GM18907 (cell line): ENCODE measurements around the gene SPX.
A peak's percentile ranks its signal among the peaks of the same experiment; 100 is the strongest.

Source experiments
- ATAC-seq: cut with Tn5 transposase; IDR thresholded peaks from one replicate; pipeline ENCODE4 v1.9.1; 2021; ENCODE audit warnings: mild to moderate bottlenecking, moderate library complexity; ENCODE audit not compliant: unreplicated experiment

Gene SPX

DNA sequence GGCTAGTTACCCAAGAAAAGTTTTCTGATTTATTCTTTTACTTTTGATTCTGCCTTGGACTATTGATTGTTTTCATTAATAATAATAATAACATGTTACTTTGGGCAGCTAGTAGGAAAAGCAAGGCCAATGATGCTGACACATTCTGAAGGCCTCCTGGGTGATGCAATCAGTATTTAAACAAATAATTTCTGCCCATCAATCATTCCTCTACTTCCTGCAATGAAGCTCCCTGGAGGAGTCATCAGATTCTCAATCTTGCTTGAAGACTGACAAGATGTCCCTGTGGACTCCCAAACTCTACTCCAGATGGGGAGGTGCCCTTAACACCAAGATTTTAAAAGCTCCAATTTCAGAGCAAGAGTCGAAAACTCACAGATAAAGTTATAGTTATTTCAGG, at the start of gene SPX:
Gene SPX (plus strand): TSS at position 244 of the 400 bp plus-strand sequence. CDS start 177 bp downstream, outside the sequence.
- no peak for ATAC-seq

DNA sequence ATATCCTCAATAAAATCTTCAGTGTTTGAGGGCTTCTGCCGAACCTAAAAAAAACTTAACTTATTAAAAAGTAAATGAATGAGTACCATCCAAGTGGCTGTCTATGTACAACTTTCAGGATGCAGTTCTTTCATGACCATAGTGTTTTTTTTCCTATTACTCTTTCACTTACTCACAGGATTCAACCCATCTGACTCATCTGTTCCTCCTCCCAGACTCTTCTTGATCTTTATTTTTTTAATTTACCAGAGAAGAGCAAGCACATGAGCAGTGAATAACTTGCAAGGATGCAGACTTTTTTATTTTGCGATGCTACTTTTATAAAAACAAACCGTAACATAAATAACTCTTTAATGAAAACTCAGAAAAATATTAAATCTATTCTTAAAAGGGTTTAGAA, 49.1 kb upstream of the SPX start:
- ATAC-seq, result no peak

DNA sequence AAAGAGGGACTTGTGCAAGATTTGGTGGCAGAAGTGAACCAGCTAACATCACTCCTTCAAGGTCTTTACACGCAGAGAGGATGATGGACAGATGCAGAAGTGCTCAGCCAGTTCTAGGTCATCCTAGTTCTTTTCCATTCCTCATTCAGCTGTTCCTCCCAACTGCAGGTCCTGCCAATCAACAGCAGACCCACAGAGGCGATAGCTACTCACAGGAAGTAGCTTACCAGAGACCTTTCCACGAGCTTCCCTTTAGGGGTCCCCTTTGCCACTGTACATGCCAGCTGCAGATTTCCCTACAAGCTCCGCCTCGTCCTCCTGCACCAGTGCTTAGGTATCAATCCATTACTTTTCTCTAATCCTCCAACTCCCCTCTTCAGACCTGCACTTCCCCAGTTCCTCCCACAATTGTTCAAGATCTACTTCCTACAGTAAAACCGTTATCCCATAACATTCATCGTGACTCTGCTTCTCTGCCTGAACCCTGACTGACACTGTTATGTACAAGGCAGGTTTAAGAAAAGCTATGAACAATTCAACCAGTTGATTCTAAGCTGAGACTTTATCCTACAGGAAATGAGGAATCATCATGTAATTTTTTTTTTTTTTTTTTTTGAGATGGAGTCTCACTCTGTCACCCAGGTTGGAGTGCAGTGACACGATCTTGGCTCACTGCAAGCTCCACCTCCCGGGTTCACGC, 47.2 kb upstream of the SPX start:
- no peak for ATAC-seq

DNA sequence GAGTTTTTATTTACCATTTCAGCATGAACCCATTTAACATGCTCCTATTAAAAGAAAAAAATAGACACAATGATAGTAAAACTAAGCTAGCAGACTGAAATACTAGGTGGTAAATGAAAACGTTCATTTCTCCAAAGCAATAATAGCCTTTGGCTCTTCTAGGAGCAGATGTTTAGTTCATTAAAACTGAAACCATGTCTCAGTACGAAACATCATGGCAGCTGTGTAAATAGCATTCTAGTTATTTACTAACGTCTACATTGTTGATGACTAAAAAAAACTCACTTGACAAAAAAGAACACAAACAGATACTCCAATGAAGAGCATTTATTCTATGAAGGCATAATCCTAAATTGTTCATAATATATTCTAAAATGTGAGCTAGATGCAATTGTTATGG, 42.6 kb upstream of the SPX start:
- no peak for ATAC-seq

GRCh38 chr12:21485998-21486397, 40.1 kb upstream of the SPX start:
- ATAC-seq, result no peak

DNA sequence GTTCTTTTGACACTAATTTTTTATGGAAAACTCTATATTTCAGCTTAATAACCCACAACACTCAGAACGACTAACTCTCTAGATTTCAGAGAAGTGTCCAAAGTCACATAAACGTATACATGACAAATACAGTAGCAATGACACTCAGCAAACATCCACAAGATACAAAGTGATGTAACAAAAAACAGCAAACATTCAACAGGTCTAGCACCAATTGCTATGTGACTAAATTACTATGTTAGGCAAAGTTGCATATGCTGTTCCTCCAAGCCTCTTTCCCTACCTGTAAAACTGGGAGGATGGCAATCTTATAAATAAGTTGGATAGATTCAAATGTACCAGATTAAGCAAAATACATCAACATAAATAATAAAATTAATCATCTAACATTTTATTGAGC, 26.3 kb upstream of the SPX start:
- no peak for ATAC-seq

GRCh38 chr12:21500786-21501257, 25.3 kb upstream of the SPX start:
- ATAC-seq, result peak; percentile 2

- peak; percentile 99 for ATAC-seq
These were observed 24.6 kb upstream of the SPX start, which contains the start of the genes GOLT1B and RECQL for GRCh38 chr12:21501258-21502163. Gene GOLT1B (plus strand): TSS chr12:21501789. CDS start chr12:21501924, 135 bp downstream. Gene RECQL (minus strand): TSS chr12:21501635. CDS start chr12:21499570, 2,065 bp downstream.

DNA sequence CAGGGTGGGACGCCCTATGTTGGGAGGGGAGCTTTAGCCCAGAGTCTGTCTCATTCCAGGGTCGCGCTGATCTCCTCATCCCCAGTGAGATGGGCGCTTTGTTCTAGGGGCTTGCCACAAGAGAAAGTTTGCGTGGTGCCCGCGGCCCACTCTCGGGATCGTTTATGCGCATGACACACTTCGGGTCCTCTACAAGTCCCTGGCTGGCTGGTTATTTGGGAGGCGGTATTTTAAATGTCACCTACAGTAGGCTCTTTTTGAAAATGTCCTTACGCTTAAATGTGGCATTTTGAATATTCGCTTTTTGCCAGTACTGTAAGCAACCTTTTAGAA, 24.0 kb upstream of the SPX start:
- ATAC-seq, result no peak

DNA sequence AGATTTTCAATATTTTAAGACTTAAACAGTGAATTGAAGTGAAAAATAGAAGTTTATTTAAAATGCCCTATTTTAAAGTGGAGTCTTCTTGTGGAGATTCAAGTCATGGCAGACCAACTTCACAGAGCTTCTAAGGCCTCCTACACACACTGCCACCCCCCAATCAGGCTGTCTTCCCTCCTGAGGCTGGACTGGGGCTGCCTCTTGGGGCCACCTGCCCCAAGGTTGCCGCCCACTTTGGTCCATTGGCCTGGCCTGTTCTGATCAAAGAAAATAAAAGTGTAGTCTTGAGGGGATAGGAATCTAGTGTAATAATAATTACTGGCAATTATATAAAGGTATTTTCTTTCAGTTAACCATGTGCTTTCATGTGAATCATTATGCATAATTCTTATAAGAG, 23.2 kb upstream of the SPX start:
- ATAC-seq, result no peak

DNA sequence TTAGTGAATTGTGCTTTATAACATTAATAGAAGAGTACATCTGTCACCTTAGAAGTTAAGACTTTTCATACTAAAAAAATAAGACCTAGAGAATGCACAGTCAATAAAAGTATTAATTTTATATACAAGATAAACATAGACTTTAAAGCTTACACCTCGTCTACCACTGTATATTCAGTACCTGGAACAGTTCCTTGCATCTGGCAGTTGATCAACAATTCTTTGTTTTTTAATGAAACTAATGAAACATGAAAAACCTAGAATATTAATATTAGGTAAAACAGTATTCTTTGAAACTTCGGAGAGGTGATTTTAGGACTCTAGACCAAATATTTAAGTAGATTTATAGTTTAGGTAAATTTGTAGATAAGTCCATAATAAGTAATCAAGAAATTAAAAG, 20.2 kb upstream of the SPX start:
- no peak for ATAC-seq

DNA sequence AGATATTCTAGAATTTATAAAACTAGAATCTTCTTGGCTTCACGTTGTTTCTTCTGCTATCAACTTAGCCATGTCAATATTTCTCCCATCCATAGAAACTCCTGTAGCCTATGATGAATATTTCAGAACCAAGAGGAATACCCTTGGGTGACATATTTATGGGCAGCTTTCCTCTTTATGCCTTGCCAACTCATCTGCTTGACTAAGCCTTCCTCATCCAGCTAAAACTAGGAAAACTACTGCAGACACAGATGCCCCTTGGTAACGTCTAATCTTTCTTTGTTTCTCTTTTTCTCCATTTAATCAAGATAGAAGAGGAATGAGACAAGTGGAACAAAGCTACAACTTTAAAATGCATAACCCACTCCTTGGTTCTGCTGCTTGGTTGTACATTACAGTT, 18.2 kb upstream of the SPX start:
- ATAC-seq, result no peak

DNA sequence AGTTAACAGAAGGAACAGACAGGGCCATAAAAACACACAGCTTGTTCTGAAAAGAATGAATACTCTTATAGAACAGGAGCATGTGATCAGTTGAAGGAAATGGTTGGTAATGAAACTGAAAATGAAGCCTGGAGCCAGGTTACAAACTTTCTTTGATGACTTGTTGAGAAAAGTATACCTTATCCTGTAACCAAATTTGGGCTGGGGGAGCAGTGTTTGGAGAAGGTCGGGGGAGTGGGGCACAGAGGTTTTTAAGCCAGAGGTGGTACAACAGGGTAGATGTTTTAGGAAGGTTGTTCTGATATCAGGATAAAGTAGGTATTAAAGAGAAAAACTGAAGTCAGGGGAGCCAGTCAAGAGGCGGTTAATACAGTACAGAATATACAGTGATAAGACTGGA, 16.3 kb upstream of the SPX start:
- peak; percentile 93 for ATAC-seq

DNA sequence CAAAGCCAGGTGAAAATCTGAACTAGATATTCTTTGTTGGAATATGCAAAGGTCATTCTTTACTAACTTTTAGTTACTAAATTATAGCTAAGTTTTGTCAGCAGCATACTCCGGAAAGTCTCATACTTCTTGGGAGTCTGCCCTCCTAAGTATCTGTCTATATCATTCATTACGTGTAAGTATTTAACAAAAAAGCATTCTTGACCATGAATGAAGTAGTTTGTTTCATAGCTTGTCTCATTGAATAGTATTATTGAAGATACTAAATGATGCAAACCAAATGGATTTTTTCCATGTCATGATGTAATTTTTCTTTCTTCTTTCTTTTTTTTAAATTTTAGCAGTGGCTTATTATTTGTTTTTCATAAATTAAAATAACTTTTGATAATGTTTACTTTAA, 9.8 kb upstream of the SPX start:
- ATAC-seq, result no peak

- ATAC-seq, result no peak
These were observed 7.6 kb upstream of the SPX start for GRCh38 chr12:21518451-21518850.

DNA sequence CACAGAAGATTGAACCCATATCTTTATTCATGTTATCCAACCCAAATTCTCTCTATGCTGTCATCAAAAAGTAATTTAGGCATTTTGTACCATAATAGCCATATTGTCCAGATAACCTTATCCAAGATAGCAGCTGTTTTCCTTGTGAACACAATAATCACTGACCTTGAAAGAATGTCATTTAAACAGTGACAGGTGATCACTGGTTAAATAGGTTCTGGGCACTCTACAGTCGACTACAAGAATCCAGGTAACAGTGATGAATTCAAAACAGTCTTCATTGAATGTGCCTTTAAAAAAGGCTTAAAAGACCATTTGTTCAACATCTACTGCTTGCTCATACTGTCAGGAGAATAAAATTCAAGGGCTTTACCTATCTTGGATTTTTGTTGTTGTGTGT, 4.6 kb upstream of the SPX start:
- no peak for ATAC-seq

DNA sequence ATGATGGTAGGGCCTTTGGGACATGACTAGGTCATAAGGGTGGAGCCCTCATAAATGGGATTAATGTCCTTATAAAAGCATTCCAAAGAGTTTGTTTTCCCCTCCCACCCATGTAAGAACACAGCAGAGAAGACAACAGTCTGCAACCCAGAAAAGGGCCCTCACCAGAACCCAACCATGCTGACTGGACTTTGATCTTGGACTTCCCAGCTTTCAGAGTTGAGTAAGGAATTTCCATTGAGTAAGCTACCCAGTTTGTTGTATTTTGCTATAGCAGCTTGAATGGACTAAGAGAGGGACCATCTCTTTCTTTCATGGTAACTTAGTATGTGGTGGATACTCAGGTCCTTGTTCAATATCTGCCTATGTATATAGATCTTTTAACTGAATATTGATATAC, 2.9 kb upstream of the SPX start:
- ATAC-seq, result no peak

DNA sequence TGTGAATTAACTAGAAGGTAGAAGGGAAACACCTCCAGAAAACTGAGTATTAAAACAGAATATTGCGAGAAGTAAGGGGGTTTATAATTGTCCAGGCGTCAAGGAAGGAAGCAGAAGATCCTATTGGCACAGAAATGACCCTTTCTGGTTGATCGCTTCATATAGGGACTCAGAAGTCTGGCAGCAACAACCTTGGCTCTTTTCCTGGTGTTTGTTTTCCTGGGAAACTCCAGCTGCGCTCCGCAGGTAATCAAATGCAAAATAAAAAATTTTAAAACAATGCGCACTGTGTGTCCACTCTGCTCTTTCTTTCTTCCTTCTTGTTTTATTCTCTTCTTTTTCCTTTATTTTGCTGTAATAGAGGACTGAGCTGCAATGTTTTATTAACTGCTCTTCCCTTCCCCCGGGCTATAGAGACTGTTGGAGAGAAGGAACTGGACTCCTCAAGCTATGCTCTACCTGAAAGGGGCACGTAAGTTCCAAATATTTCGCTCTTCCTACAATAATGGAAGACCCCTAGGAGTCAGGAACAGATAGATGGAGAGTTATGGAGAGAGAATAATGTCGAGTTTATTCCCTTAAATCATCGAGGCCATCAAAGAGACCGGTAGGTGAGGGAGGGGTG, 737 bp downstream of the SPX start:
- no peak for ATAC-seq

- peak; percentile 99 for ATAC-seq
These were observed 1.5 kb downstream of the SPX start for GRCh38 chr12:21527451-21528180.

GRCh38 chr12:21528953-21529352, 2.9 kb downstream of the SPX start:
- no peak for ATAC-seq

DNA sequence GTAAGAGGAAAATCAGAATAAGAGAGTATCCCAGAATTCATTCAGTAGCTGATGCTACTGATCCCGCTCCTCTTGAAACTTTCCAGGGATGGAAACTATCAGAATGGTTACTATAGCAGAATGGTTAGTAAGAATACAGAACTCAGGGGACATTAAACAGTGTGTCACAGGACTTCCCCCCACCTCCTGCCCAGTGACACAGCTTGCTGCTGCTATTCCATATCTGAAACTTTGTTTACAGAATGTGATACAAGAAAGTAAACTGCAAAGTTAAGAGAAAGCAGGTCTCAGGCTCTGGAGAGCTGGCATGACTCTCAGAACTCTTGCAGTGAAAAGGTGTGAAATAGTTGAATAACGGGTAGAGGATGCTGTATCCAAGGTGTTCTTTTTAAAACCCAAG, 3.4 kb downstream of the SPX start:
- ATAC-seq, result no peak
